Fibroblast of mammary gland (primary cell): ENCODE data around the gene LCE3D.

ENCODE experiments used
- DNase-seq: peaks from one replicate; pipeline ENCODE4 v3.0.0-alpha.2; 2010; ENCODE audit warnings: low read depth
- H3K4me3 ChIP-seq: 2 replicates; pipeline ENCODE4 v1.5.1; 2011; ENCODE audit warnings: low read depth, mild to moderate bottlenecking, low read length, moderate library complexity; ENCODE audit not compliant: control insufficient read depth
- TF ChIP-seq, protein P1 (sequence below): conservative IDR thresholded peaks from 2 replicates; pipeline ENCODE4 v1.5.1; 2011; ENCODE audit warnings: low read depth, low read length, inconsistent platforms; ENCODE audit not compliant: control insufficient read depth, insufficient read depth

The LCE3D gene, protein sequence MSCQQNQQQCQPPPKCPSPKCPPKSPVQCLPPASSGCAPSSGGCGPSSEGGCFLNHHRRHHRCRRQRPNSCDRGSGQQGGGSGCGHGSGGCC

DNA sequence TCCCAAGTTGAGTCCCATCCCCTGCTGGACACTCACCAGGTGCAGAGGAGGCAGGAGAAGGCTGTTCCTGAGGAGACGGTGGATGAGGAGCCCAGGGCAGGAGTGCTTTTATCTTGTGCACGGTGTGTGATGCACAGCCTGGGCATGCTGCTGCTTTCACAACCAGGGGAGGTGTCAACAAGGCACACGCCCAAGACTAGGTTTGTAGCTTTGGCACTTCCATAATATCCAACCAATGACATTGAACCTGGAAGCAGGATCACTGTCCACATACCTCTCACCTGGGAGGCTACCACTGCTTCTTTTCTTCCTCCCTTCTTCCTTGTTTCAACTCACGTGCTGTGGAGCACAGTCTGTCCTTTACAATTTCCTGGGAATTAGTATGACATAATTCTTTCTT is at the start of gene LCE3D:
Gene LCE3D (minus strand): TSS at position 84 of the 400 bp plus-strand sequence. CDS start 580 bp downstream, outside the sequence.
- DNase-seq: no peak
- no peak within 1 kb of the TSS for H3K4me3 ChIP-seq
- TF ChIP-seq, protein P1, sequence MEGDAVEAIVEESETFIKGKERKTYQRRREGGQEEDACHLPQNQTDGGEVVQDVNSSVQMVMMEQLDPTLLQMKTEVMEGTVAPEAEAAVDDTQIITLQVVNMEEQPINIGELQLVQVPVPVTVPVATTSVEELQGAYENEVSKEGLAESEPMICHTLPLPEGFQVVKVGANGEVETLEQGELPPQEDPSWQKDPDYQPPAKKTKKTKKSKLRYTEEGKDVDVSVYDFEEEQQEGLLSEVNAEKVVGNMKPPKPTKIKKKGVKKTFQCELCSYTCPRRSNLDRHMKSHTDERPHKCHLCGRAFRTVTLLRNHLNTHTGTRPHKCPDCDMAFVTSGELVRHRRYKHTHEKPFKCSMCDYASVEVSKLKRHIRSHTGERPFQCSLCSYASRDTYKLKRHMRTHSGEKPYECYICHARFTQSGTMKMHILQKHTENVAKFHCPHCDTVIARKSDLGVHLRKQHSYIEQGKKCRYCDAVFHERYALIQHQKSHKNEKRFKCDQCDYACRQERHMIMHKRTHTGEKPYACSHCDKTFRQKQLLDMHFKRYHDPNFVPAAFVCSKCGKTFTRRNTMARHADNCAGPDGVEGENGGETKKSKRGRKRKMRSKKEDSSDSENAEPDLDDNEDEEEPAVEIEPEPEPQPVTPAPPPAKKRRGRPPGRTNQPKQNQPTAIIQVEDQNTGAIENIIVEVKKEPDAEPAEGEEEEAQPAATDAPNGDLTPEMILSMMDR: no peak

GRCh38 chr1:152626744-152627143 is 46.4 kb upstream of the LCE3D start:
- TF ChIP-seq, protein P1: no peak
- H3K4me3 ChIP-seq: no peak overlapping the region
- no peak for DNase-seq

DNA sequence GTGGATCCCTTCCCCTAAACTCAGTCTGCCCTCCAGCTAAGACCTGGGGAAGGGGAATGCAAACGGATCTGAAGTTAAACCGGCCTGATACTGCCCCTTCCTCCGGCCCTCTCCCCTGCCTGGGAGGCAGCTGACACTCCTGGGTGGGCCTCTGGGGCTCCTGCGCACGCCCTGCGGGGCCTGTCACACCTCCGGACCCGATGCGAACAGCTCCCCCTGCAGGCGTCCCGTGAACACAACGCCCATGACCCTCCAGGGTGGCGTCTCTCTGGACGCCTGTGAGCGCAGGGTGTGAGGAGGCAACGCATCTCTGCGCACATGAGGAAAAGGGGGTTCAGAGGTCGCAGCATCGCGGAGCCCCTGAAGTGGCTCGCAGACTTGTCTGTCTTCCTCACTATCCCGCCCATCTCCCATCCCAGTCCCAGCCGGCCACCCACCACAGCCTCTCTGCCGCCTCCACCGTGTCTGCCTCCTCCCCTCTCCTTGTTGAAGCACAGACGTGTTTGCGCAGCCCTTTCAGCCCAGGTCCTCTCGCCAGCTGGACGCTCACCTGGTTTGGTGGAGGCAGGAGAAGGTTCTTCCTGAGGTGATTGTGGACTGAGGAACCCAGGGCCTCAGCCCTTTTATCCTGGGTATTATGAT is 43.0 kb upstream of the LCE3D start:
- TF ChIP-seq, protein P1: peak; percentile 11
- no peak for DNase-seq
- H3K4me3 ChIP-seq: no peak overlapping the region

DNA sequence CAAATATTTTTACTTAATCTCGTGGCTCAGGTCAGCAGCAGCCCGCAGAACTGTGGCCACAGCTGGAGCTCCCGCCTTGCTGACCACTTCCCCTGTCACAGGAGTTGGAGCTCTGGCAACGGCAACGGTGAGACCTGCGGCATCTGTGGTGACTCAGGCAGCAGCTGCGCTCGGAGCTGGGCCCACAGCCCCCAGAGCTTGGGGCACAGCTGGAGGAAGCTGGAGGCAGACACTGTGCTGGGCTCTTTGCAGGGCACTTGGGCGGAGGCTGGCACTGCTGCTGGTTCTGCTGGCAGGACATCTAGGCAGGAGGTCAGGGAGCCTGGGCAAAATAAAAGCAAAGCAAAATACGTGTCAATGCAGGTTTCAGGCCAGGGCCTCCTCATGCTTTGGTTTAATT is 42.5 kb upstream of the LCE3D start, which contains the start of gene LCE3A:
Gene LCE3A (minus strand): TSS at position 301 of the 400 bp plus-strand sequence. CDS start 0 bp downstream, at position 301.
- no peak for DNase-seq
- no peak within 1 kb of the TSS for H3K4me3 ChIP-seq
- TF ChIP-seq, protein P1: no peak

- DNase-seq: no peak
- H3K4me3 ChIP-seq: no peak overlapping the region
- TF ChIP-seq, protein P1: no peak
Observed at GRCh38 chr1:152621993-152622392, 41.7 kb upstream of the LCE3D start.

DNA sequence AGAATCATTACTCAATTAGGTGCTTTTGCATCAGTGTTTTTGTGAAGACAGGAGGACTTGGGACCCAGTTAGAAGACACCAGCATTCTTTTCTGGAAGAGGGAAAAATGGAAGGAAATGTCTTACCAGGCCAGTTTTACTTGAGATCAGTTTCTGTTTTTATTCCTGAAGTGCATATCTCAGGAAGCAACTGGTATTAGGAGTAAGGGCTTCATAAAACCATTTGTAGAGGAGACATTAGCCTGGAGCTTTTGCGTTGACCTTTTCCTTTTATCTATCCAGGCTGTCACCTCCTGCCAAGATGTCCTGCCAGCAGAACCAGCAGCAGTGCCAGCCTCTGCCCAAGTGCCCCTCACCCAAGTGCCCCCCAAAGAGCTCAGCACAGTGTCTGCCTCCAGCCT is 33.2 kb upstream of the LCE3D start, which contains the start of gene LCE3B:
Gene LCE3B (plus strand): TSS at position 301 of the 400 bp plus-strand sequence. CDS start 0 bp downstream, at position 301.
- H3K4me3 ChIP-seq: no peak within 1 kb of the TSS
- TF ChIP-seq, protein P1: no peak
- no peak for DNase-seq

- DNase-seq: no peak
- TF ChIP-seq, protein P1: no peak
Observed at GRCh38 chr1:152599934-152600333, 19.6 kb upstream of the LCE3D start, which contains the start of gene LCE3C. Gene LCE3C (plus strand): TSS chr1:152600234. CDS start chr1:152600732, 498 bp downstream.

More at GRCh38 chr1:152599934-152600333, 19.6 kb upstream of the LCE3D start, which contains the start of gene LCE3C:
- H3K4me3 ChIP-seq: no peak within 1 kb of the TSS
